Keratinocyte (primary cell): ENCODE measurements around the gene TBC1D16. TPM values are rescaled to one million over a fixed set of nuclear protein-coding genes. Genes with fewer than 3 reads are reported as not detected.

Source experiments
- DNase-seq: peaks from one replicate; pipeline ENCODE4 v3.0.0-alpha.2; 2011; ENCODE audit warnings: low read depth, missing footprints, low spot score
- FAIRE-seq: peaks from 2 replicates; lab custom pipeline; 2011; peaks lifted over from hg19 to GRCh38; lab: Jason Lieb, UNC
- H2AFZ ChIP-seq: 2 replicates; pipeline ENCODE4 v1.6.0; 2012; ENCODE audit warnings: low read length, control low read depth, inconsistent platforms; ENCODE audit not compliant: control insufficient read depth
- H3K27ac ChIP-seq: 2 replicates; pipeline ENCODE4 v1.5.1; 2011; ENCODE audit warnings: low read length; ENCODE audit not compliant: control insufficient read depth, insufficient read depth
- H3K27me3 ChIP-seq: 3 replicates; pipeline ENCODE4 v1.6.0; 2011; ENCODE audit warnings: low read length; ENCODE audit not compliant: control insufficient read depth, insufficient read depth; ENCODE audit errors: extremely low read depth
- H3K36me3 ChIP-seq, 2 experiments: 2 replicates in 1 of 2; 3 replicates in 1 of 2; pipeline ENCODE4 v1.5.1; 2011; ENCODE audit warnings: low read length in 2 of 2, mild to moderate bottlenecking in 1 of 2; ENCODE audit not compliant: control insufficient read depth in 2 of 2, insufficient read depth in 2 of 2; ENCODE audit errors: extremely low read depth in 1 of 2
- H3K4me1 ChIP-seq: 3 replicates; pipeline ENCODE4 v1.5.1; 2011; ENCODE audit warnings: low read length; ENCODE audit not compliant: control insufficient read depth, insufficient read depth; ENCODE audit errors: extremely low read depth
- H3K4me2 ChIP-seq: 3 replicates; pipeline ENCODE4 v1.6.0; 2011; ENCODE audit warnings: low read depth, low read length; ENCODE audit not compliant: control insufficient read depth, insufficient read depth; ENCODE audit errors: extremely low read depth
- H3K4me3 ChIP-seq, 3 experiments: fragments of 200-600 bp in 1 of 3; sonication (generic) in 1 of 3; 2 replicates in 2 of 3; 3 replicates in 1 of 3; pipeline ENCODE4 v1.5.1; 2011 to 2016; ENCODE audit warnings: low read length in 3 of 3, mild to moderate bottlenecking in 3 of 3, control low read depth in 2 of 3, inconsistent platforms in 1 of 3, low read depth in 1 of 3, mixed read lengths in 1 of 3, mixed run types in 1 of 3, moderate library complexity in 1 of 3; ENCODE audit not compliant: control insufficient read depth in 2 of 3, insufficient read depth in 2 of 3; ENCODE audit errors: extremely low read depth in 1 of 3
- H3K79me2 ChIP-seq: 2 replicates; pipeline ENCODE4 v1.6.0; 2012; ENCODE audit warnings: low read length; ENCODE audit not compliant: control insufficient read depth, insufficient read depth
- H3K9ac ChIP-seq: 3 replicates; pipeline ENCODE4 v1.6.0; 2011; ENCODE audit warnings: low read length; ENCODE audit not compliant: control insufficient read depth, insufficient read depth; ENCODE audit errors: extremely low read depth
- H3K9me1 ChIP-seq: 3 replicates; pipeline ENCODE4 v1.6.0; 2011; ENCODE audit warnings: low read length; ENCODE audit not compliant: control insufficient read depth, insufficient read depth; ENCODE audit errors: extremely low read depth
- H3K9me3 ChIP-seq: 2 replicates; pipeline ENCODE4 v1.5.1; 2012; ENCODE audit warnings: low read depth, low read length; ENCODE audit not compliant: control insufficient read depth
- H4K20me1 ChIP-seq: 3 replicates; pipeline ENCODE4 v1.6.0; 2011; ENCODE audit warnings: low read length; ENCODE audit not compliant: control insufficient read depth, insufficient read depth; ENCODE audit errors: extremely low read depth
- EZH2 ChIP-seq: IDR thresholded peaks from one replicate; pipeline ENCODE4 v1.6.1; 2012; ENCODE audit warnings: inconsistent platforms, mild to moderate bottlenecking, low read length, moderate library complexity
- dilution Hi-C: fragments of 300-500 bp; cut with MboI; formaldehyde crosslinking; loops from one replicate; pipeline ENCODE4 v1.7.0; 2020; ENCODE audit warnings: low sequenced_read_pairs; ENCODE audit not compliant: extremely low pct_ligation_motif_present
- polyA plus RNA-seq, 5 experiments: library from polyadenylated mRNA; depleted of rRNA in 3 of 5; stranded (reverse) in 3 of 5; stranded (forward) in 1 of 5; unstranded in 1 of 5; fragments of >200 nt; gene quantifications; 1 replicate in 1 of 5; 2 replicates in 3 of 5; 3 replicates in 1 of 5; pipeline versions ENCODE4 v1.2.1 to v1.2.3, GENCODE V29; 2011 to 2012; ENCODE audit warnings: missing spikeins in 2 of 5, low read depth in 1 of 5, low replicate concordance in 1 of 5
- TF ChIP-seq, protein P1 (sequence below), 3 experiments: IDR thresholded peaks in 1 of 3; conservative IDR thresholded peaks in 1 of 3; optimal IDR thresholded peaks in 1 of 3; 2 replicates in 2 of 3; 3 replicates in 1 of 3; pipeline versions ENCODE3 to v1.5.1; 2011; ENCODE audit warnings: low read length in 3 of 3, mild to moderate bottlenecking in 3 of 3, moderate library complexity in 2 of 3, control low read depth in 1 of 3, inconsistent platforms in 1 of 3; ENCODE audit not compliant: insufficient read depth in 2 of 3; ENCODE audit errors: extremely low read depth in 1 of 3

TBC1D16 gene
- polyA plus RNA-seq, 1 donor (not counting 4 experiments of a cell fraction or from before 2014, with no cell fraction given) = 8.6 TPM

DNA sequence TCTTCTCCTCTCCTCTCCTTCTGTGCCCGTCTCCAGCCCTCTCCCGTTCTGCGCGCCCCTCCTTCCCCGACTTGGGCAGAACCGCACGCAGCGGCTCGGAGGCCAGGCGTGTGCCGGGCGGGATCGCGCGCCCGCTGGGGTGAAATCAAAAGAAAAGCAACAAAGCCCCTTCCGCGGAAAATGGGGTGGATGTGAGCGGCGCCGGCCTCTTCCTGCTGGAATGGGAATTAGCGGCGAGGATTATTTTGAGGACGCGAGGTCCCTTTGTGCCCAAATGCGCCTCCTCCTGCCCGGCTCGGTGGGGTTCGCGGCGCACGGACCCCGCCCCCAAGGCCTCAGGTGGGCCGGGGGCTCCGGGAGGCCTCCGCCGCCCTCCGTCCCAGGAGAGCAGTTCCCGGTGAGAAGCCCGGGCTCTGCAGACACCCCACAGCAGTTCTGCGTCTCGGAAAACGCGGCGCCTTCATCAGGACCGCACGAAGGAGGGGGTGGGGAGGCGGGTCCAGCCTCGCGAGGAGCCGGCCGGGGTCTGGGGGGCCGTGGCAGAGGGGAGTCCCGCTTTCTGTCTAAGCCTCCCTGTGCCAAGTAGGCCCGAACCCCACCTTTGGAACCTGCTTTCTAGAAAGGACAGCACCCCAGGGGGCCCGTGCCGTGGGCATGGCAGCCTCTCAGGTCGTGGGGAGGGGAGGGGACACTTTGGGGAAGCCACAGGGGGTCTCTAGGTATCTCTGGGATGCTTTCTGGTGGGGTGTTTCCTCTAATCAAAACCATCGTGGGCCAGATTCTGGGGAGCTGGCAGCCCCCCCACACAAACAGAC is 105.4 kb downstream of the TBC1D16 start:
- H4K20me1 ChIP-seq = no peaks in the 10 kb centered on the region
- DNase-seq = no peak
- no peak overlapping the region for H3K9ac ChIP-seq
- dilution Hi-C loops = no loop called here
- peaks cover 53% of the 10 kb centered on the region for H3K27me3 ChIP-seq
- H3K4me3 ChIP-seq = peak overlapping the region in 1 of 3 experiments; percentile 18
- FAIRE-seq = no peak
- H3K9me3 ChIP-seq = no peaks in the 10 kb centered on the region
- no peaks in the 10 kb centered on the region for H3K36me3 ChIP-seq
- no peaks in the 10 kb centered on the region for H3K9me1 ChIP-seq
- no peak overlapping the region for H2AFZ ChIP-seq
- no peaks in the 10 kb centered on the region for H3K4me1 ChIP-seq
- H3K27ac ChIP-seq = no peak overlapping the region
- H3K4me2 ChIP-seq = no peak overlapping the region
- TF ChIP-seq, protein P1, sequence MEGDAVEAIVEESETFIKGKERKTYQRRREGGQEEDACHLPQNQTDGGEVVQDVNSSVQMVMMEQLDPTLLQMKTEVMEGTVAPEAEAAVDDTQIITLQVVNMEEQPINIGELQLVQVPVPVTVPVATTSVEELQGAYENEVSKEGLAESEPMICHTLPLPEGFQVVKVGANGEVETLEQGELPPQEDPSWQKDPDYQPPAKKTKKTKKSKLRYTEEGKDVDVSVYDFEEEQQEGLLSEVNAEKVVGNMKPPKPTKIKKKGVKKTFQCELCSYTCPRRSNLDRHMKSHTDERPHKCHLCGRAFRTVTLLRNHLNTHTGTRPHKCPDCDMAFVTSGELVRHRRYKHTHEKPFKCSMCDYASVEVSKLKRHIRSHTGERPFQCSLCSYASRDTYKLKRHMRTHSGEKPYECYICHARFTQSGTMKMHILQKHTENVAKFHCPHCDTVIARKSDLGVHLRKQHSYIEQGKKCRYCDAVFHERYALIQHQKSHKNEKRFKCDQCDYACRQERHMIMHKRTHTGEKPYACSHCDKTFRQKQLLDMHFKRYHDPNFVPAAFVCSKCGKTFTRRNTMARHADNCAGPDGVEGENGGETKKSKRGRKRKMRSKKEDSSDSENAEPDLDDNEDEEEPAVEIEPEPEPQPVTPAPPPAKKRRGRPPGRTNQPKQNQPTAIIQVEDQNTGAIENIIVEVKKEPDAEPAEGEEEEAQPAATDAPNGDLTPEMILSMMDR (optimal IDR thresholded peaks at IDR 0.05 in 1 of 3, IDR thresholded peaks at IDR 0.05 in 1 of 3, conservative IDR thresholded peaks at IDR 0.05 in 1 of 3; ENCODE audit: extremely low read depth in 1 of 3, insufficient read depth in 2 of 3, low read length in 3 of 3) = no peak
- peak; percentile 78 for TF ChIP-seq EZH2
- no peaks in the 10 kb centered on the region for H3K79me2 ChIP-seq

- H3K9me3 ChIP-seq = no peaks in the 10 kb centered on the region
- no peak overlapping the region for H3K27ac ChIP-seq
- DNase-seq (no peak), FAIRE-seq (no peak)
- H3K27me3 ChIP-seq = peaks cover 53% of the 10 kb centered on the region
- H3K9me1 ChIP-seq = no peaks in the 10 kb centered on the region
- H3K79me2 ChIP-seq = no peaks in the 10 kb centered on the region
- H3K4me2 ChIP-seq = no peak overlapping the region
- no peak overlapping the region for H3K4me3 ChIP-seq
- H3K4me1 ChIP-seq = no peaks in the 10 kb centered on the region
- dilution Hi-C loops = no loop called here
- TF ChIP-seq, protein P1 (optimal IDR thresholded peaks at IDR 0.05 in 1 of 3, IDR thresholded peaks at IDR 0.05 in 1 of 3, conservative IDR thresholded peaks at IDR 0.05 in 1 of 3; ENCODE audit: extremely low read depth in 1 of 3, insufficient read depth in 2 of 3, low read length in 3 of 3) = no peak
- TF ChIP-seq EZH2 = peak; percentile 83
- no peak overlapping the region for H3K9ac ChIP-seq
- no peaks in the 10 kb centered on the region for H3K36me3 ChIP-seq
- H4K20me1 ChIP-seq = no peaks in the 10 kb centered on the region
- no peak overlapping the region for H2AFZ ChIP-seq
These were observed 106.2 kb downstream of the TBC1D16 start for GRCh38 chr17:79929257-79930061.
